Activated naive CD4-positive, alpha-beta T cell (primary cell): ENCODE measurements around the gene SDF2L1.

ENCODE experiments used
- DNase-seq, 4 experiments: peaks; one replicate each; lab custom pipeline; 2025; lab: John Stamatoyannopoulos, UW

Gene SDF2L1

GRCh38 chr22:21622011-21622918 is 19.8 kb upstream of the SDF2L1 start:
- DNase-seq, result no peak

GRCh38 chr22:21622919-21623647 is 19.0 kb upstream of the SDF2L1 start:
- no peak for DNase-seq

- no peak for DNase-seq
Measured at GRCh38 chr22:21623648-21623970, 18.5 kb upstream of the SDF2L1 start.

- peak in 1 of 4 experiments; percentile 28 for DNase-seq
Measured at GRCh38 chr22:21624120-21624879, 17.8 kb upstream of the SDF2L1 start.

- no peak for DNase-seq
Measured at GRCh38 chr22:21624880-21625791, 17.0 kb upstream of the SDF2L1 start.

- no peak for DNase-seq
Measured at GRCh38 chr22:21626073-21626734, 15.9 kb upstream of the SDF2L1 start.

GRCh38 chr22:21626735-21627469 is 15.2 kb upstream of the SDF2L1 start:
- no peak for DNase-seq

GRCh38 chr22:21628386-21629254 is 13.5 kb upstream of the SDF2L1 start:
- no peak for DNase-seq

GRCh38 chr22:21629255-21630149 is 12.6 kb upstream of the SDF2L1 start, which contains the start of gene YDJC:
Gene YDJC, minus strand, starts transcription at chr22:21630022. Its CDS starts 8 bp downstream, at chr22:21630014.
- peak; percentile 81 to 95 (median 91) for DNase-seq

- no peak for DNase-seq
Measured at GRCh38 chr22:21631025-21631424, 11.1 kb upstream of the SDF2L1 start.

GRCh38 chr22:21632237-21632895 is 9.7 kb upstream of the SDF2L1 start, which contains the start of gene CCDC116:
Gene CCDC116, plus strand, starts transcription at chr22:21632760. Its CDS starts 422 bp downstream, at chr22:21633182.
- peak in 1 of 4 experiments; percentile 35 for DNase-seq

- DNase-seq, result no peak
Measured at GRCh38 chr22:21632931-21633330, 9.2 kb upstream of the SDF2L1 start.

GRCh38 chr22:21633481-21633880 is 8.6 kb upstream of the SDF2L1 start:
- no peak for DNase-seq

GRCh38 chr22:21634081-21634480 is 8.0 kb upstream of the SDF2L1 start:
- no peak for DNase-seq

GRCh38 chr22:21634844-21635243 is 7.3 kb upstream of the SDF2L1 start:
- no peak for DNase-seq

GRCh38 chr22:21635771-21636510 is 6.2 kb upstream of the SDF2L1 start:
- no peak for DNase-seq
